Gastrocnemius medialis (tissue), 4 donors: Measurements from ENCODE around the gene METRNL.
"Not testable (repeated sequence)": the region's sequence is repeated elsewhere in the genome, so short reads cannot be mapped to it uniquely, and the experiment has no call there.

Experiments
- CTCF ChIP-seq, 5 experiments: fragments of 450-650 bp in 3 of 5; fragments of 200-600 bp in 2 of 5; sonication (generic) in 2 of 5; IDR thresholded peaks in 4 of 5; conservative IDR thresholded peaks in 1 of 5; 1 replicate in 4 of 5; 2 replicates in 1 of 5; pipeline ENCODE4 v1.5.1; 2016 to 2019; ENCODE audit warnings: antibody characterized with exemption in 5 of 5, mild to moderate bottlenecking in 3 of 5, moderate library complexity in 3 of 5
- POLR2A ChIP-seq, 2 donors: fragments of 450-650 bp; IDR thresholded peaks; one replicate each; pipeline ENCODE4 v1.6.1; 2017; ENCODE audit warnings: antibody characterized with exemption in 2 of 2, mild to moderate bottlenecking in 2 of 2, moderate library complexity in 2 of 2

GRCh38 chr17:83044479-83044878 is 34.9 kb upstream of the METRNL start:
- TF ChIP-seq CTCF (IDR thresholded peaks at IDR 0.05 in 4 of 5, conservative IDR thresholded peaks at IDR 0.05 in 1 of 5); POLR2A (IDR thresholded peaks at IDR 0.05): not testable (repeated sequence)
